GM21423 (cell line): Measurements from ENCODE around the gene JAM3.
"Not testable (repeated sequence)": the region's sequence is repeated elsewhere in the genome, so short reads cannot be mapped to it uniquely, and the experiment has no call there.

Experiments
- ATAC-seq: cut with Tn5 transposase; IDR thresholded peaks from one replicate; pipeline ENCODE4 v1.9.1; 2021; ENCODE audit warnings: mild to moderate bottlenecking, moderate library complexity; ENCODE audit not compliant: unreplicated experiment

The JAM3 gene

DNA sequence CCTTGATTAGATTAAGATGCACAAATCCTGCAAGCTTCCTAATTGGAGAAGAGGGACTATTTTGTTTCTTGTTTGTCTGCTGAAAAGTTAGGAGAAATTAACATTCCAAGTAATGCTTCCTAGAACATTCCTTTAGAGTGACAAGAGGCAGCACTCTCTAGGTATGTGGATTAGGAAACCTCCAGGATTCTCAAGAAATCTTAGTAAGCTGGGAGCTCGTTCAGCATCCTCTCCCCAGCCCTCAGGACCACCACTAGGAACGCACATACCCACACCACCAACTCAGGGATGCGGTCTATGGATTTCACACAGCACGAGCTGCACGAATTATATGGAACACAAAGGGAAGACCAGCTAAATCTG, 102.0 kb downstream of the JAM3 start:
- no peak for ATAC-seq

DNA sequence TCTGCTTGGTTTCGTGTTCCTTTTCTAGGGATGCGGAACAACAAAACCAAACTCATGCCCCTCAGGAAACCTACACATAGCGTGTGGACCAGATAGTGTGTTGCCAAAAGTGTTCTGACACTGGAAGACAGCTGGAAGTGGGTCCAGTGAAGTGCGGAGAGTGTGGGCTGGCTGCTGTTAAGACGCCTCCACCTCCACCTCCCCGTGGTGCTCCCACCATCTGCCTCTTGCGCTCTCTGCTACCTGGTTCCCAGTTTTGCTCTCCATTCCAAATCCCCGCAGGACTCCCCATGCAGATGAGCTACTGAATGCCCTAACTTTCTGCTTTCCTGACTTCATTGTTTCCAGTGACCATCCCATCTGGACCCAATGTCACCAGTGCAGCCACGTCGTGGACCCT, 103.1 kb downstream of the JAM3 start:
- ATAC-seq: no peak

DNA sequence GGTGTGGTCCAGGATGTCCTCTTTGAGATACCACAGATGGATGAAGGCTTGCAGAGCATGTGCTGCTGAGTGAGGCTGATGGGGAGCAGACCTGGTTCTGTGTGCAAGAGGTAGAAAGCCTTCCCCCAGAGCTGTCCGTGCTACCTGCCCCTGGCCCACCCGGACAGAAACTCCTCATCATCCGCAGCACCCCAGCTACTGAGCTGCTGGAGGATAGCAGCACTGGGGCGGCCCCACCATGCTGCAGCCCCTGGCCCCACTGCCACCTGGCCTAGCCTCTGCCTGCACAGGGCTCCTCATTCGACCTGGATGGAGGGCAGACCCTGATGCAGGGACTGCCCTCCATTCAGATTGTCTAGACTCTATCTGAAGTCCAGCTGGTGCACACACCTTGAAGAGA, 104.4 kb downstream of the JAM3 start:
- no peak for ATAC-seq

DNA sequence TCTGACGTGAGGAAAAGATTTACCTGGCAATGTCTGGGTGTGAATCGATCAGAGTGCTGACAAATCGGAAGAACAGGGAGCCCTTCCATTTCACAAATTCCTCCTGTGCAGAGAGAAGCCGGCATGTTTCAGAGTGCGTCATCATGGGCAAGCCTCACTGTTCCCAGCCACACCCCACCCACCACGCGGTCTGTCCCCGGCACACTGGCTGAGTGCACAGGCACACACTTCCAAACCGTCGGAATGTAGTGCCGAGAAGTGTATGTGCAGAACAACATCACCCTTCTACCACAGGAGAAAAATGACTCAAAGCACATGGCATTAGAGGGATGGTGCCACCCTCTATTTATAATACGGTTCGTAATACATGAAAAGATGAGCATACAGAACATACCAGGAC, 107.4 kb downstream of the JAM3 start:
- no peak for ATAC-seq

DNA sequence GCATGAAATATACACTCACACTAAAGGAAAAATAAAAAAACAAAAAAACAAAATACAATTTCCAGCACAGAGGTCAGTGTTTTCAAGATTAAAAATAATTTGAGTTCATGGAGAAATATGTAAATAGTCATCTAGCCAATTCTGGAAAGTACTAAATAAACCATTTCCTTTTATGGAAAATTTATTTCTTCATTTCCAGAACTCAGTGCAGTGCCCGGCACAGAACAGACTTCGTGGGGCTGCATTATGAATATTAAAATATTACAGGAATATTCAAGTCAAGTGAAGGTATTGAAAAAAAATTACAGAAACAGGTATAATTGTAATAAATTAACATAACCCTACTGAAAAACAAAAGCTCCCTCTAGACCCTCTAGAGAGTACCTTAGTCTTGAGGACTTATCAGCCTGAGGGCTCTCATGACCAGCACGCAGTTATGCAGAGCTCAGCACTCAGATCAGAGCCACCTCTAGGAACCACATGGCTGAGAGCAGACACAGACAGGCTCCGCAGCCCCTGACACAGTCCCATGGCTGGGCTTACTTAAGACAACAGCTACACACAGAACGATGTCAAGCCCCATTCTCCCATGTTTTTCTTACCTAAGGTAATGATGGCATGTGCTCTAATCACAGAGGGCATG, 109.3 kb downstream of the JAM3 start:
- ATAC-seq: no peak

DNA sequence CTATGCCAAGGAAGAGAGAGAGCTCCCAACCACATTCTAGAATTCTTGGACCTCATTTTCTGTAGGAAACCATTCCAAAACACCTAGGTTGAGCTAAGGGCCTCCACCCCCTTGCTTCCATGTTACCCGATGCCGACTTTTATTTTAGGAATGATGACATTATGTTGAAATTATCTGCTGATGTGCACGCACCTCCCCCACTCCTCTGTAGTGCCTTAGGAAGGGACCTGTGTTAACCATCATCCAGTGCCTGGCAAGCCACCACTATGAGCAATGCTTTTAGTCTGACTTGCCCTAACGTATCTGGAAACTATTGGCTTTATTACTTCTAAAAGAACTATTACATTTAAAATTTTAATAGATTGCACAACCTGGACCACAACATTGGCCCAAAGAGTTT, 112.8 kb downstream of the JAM3 start:
- no peak for ATAC-seq

DNA sequence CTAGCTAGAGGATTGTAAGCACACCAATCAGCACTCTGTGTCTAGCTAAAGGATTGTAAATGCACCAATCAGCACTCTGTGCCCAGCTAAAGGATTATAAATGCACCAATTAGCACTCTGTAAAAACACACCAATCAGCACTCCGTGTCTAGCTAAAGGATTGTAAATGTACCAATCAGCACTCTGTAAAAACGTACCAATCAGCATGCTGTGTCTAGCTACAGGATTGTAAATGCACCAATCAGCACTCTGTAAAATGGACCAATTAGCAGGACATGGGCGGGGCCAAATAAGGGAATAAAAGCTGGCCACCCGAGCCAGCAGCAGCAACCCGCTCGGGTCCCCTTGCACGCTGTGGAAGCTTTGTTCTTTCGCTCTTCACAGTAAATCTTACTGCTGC, 119.2 kb downstream of the JAM3 start:
- ATAC-seq: not testable (repeated sequence)

DNA sequence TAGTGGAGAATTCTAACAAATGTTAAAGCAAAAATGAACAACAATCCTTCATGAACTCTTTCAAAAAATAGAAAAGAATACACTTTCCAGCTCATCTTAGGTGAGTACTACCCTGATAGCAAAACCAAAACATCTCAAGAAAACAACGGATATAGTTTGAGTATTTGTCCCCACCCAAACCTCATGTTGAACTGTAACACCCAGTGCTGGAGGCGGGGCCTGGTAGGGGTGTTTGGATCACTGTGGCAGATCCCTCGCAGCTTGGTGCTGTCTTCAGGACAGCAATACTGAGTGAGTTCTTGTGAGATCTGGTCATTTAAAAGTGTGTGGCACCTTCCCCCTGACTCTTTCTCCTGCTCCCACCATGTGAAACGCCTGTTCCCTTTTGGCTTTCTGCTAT, 127.9 kb downstream of the JAM3 start:
- no peak for ATAC-seq

DNA sequence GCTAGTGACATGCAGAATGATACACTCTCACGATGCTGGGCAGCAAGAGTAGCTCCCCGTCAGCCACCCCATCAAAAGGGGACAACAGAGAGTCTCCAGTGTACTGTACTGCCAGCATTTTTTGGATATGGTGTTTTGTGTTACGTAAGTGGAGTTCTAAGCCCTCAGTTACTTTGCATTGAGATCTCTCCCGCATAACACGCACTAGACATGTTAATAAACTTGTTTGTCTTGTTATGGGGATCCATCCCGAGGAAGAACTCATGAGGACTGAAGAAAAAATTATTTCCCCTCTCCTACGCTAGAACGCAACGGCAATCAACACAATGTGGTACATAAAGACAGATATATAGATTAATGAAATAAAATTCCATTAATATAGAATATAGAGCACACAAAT, 130.7 kb downstream of the JAM3 start:
- no peak for ATAC-seq

DNA sequence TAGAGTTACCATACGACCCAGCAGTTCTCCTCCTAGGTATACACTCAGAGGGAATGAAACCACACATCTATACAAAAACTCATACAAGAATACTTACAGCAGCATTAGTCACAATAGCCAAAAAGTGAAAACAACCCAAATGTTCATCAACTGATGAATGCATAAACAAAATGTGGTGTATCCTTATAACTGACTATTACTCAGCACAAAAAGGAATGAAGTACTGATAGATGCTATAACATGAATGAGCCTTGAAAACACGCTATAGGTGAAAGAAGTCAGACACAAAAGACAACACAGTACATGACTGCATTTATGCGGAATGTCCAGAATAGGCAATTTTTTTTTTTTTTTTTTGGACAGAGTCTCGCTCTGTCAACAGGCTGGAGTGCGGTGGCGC, 131.8 kb downstream of the JAM3 start:
- ATAC-seq: no peak
